ENCODE measurements around the gene USP6NL.

DNA sequence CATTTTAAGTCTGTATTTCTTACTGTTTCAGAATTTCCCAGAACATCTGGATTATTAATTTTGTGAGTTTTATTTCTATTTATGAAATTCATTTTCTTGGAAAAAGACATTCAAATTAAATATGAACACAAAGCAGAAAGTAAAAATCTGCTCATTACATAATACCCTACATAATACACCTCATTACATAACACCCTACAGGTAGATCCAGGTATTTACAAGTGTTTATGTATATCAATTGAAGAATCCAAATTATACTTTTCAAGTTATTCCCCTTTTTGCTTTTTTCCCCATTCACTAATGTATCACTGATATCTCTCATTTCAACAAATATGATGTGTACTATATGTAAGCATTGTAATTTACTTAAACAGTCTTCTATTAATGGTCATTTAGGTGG is 129.1 kb downstream of the USP6NL start:
- TF ChIP-seq, protein P1, sequence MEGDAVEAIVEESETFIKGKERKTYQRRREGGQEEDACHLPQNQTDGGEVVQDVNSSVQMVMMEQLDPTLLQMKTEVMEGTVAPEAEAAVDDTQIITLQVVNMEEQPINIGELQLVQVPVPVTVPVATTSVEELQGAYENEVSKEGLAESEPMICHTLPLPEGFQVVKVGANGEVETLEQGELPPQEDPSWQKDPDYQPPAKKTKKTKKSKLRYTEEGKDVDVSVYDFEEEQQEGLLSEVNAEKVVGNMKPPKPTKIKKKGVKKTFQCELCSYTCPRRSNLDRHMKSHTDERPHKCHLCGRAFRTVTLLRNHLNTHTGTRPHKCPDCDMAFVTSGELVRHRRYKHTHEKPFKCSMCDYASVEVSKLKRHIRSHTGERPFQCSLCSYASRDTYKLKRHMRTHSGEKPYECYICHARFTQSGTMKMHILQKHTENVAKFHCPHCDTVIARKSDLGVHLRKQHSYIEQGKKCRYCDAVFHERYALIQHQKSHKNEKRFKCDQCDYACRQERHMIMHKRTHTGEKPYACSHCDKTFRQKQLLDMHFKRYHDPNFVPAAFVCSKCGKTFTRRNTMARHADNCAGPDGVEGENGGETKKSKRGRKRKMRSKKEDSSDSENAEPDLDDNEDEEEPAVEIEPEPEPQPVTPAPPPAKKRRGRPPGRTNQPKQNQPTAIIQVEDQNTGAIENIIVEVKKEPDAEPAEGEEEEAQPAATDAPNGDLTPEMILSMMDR (IDR thresholded peaks at IDR 0.05), result no peak
- no peak for TF ChIP-seq POLR2A (IDR thresholded peaks at IDR 0.05)

All from lower leg skin (tissue), 3 donors.